Esophagus squamous epithelium (tissue), 4 donors: ENCODE results near the gene WASHC2C.
"Not testable (repeated sequence)": the region's sequence is repeated elsewhere in the genome, so short reads cannot be mapped to it uniquely, and the experiment has no call there.

ENCODE experiments used
- CTCF ChIP-seq, 6 experiments: fragments of 450-650 bp in 4 of 6; fragments of 200-600 bp in 2 of 6; sonication (generic) in 2 of 6; IDR thresholded peaks; one replicate each; pipeline ENCODE4 v1.5.1; 2016 to 2019; ENCODE audit warnings: antibody characterized with exemption in 6 of 6, mild to moderate bottlenecking in 4 of 6, moderate library complexity in 4 of 6
- POLR2A ChIP-seq, 4 donors: fragments of 450-650 bp; IDR thresholded peaks; one replicate each; pipeline ENCODE4 v1.6.1; 2017; ENCODE audit warnings: antibody characterized with exemption in 4 of 4, mild to moderate bottlenecking in 4 of 4, moderate library complexity in 3 of 4

- TF ChIP-seq CTCF, POLR2A (IDR thresholded peaks at IDR 0.05): not testable (repeated sequence)
Observed at GRCh38 chr10:45761622-45762021, 34.6 kb downstream of the WASHC2C start.
